ENCODE measurements around the gene HTR3A.

GRCh38 chr11:113998574-113998973 lies 23.7 kb downstream of the HTR3A start:
- TF ChIP-seq CTCF (IDR thresholded peaks at IDR 0.05; ENCODE audit: low read length) (no peak), EZH2 (IDR thresholded peaks at IDR 0.05; ENCODE audit: borderline replicate concordance, low read length) (no peak)

Data from OCI-LY1 (cell line).